ENCODE results near the gene GCH1.

The GCH1 gene

DNA sequence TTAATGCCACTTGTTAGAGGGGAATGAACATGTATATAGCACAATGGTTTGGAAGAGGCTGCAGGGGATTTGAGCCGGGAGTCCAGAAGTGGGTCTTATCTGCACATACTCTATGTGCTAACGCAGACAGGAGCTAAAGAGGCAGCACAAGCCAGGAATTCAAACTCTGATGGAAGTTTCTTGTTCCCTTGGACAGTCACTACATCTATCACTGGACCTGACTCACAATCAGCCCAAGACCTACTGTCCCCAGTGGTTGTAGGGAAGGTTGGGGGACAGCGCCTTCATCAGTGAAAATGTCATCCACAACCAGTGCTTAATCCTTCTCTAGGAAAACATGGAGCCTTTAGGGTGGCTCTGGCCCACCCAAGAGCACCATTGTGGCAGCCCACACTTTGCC, 107.8 kb downstream of the GCH1 start:
- in situ Hi-C loops (cut with HindIII; ENCODE audit: low pct_unique_long_range_greater_than_20kb, low sequenced_read_pairs) = no loop called here
- TF ChIP-seq JUND (IDR thresholded peaks at IDR 0.05; ENCODE audit: low read depth) = no peak
- no peak for DNase-seq (ENCODE audit: low read depth in 1 of 2, low spot score in 1 of 2)

DNA sequence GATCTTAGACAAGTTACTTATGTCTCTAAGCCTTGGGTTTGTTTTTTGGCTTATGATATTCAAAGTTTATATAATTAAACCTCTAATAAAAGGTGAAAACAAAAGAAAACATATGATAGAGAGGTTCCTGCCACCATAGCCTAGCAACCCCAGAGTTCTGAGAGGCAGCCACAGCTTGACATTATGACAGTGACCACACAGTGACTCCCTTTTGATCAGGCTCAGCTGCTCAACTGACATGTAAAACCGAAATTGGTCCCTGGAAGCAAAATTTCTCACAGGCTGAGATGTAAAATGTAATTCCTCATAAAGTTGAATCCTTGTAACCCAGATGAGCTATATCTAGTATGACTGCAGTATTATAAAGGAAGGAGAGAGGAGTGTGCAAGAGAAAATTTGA, 108.5 kb downstream of the GCH1 start:
- DNase-seq (ENCODE audit: low read depth in 1 of 2, low spot score in 1 of 2) = no peak
- TF ChIP-seq JUND (IDR thresholded peaks at IDR 0.05; ENCODE audit: low read depth) = no peak
- in situ Hi-C loops (cut with HindIII; ENCODE audit: low pct_unique_long_range_greater_than_20kb, low sequenced_read_pairs) = no loop called here

DNA sequence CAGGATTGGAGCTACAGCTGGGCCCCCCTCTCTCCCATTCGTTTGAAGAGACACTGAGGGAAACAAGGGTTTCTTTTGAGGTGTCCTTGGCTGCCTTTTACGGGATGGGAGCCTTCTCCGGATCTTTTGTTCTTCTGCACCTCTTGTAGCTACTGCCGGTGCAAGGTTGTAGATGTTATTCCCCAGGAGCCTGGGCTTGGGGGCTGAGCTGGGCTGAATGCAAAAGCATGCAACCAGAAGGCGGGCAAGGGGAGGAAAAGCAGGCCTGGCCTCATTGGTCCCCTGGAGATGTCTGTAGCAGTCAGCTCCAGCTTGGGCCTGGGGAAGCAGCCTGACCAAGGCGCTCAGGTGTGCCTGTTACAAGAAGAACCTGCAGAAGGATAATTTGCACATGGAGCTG, 110.3 kb downstream of the GCH1 start:
- in situ Hi-C loops (cut with HindIII; ENCODE audit: low pct_unique_long_range_greater_than_20kb, low sequenced_read_pairs) = no loop called here
- no peak for DNase-seq (ENCODE audit: low read depth in 1 of 2, low spot score in 1 of 2)
- no peak for TF ChIP-seq JUND (IDR thresholded peaks at IDR 0.05; ENCODE audit: low read depth)

All from T47D (cell line).